WI38 (cell line): Measurements from ENCODE around the gene DHX34.
"Not testable (repeated sequence)": the region's sequence is repeated elsewhere in the genome, so short reads cannot be mapped to it uniquely, and the experiment has no call there.

Experiments used
- H3K4me3 ChIP-seq: 2 replicates; pipeline ENCODE4 v1.5.1; 2011; ENCODE audit warnings: low read depth, mild to moderate bottlenecking, control low read depth, low read length
- CTCF ChIP-seq: IDR thresholded peaks from 2 replicates; pipeline ENCODE4 v1.5.1; 2012; ENCODE audit warnings: low read depth, mild to moderate bottlenecking, control low read depth, low read length

Gene DHX34

GRCh38 chr19:47377801-47378200, 28.7 kb downstream of the DHX34 start:
- H3K4me3 ChIP-seq, result no peak overlapping the region
- no peak for TF ChIP-seq CTCF

- TF ChIP-seq CTCF, result no peak
- H3K4me3 ChIP-seq, result no peak overlapping the region
These were observed 29.1 kb downstream of the DHX34 start for GRCh38 chr19:47378246-47378645.

DNA sequence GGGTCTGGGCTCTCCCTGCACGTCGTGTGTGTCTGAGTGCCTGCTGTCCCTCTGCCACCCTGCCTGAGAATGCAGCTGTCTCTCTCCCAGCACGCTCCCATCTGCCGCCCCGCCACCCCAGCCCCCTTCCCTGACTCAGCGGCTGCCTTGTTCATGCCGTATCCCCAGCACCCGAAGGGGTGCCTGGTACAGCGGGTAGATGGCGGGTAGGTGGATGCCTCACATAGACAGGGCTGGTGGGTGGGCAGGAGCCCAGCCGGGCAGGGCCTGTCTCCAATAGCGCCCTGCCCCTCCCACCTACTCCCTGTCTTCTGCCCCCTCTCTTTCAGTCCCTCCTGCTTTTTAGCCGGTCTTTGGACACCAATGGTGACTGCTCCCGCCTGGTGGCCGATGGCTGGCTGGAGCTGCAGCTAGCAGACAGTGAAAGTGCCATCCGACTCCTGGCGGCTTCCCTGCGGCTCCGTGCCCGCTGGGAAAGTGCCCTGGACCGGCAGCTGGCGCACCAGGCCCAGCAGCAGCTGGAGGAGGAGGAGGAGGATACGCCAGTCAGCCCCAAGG, 30.3 kb downstream of the DHX34 start:
- TF ChIP-seq CTCF, result no peak
- no peak overlapping the region for H3K4me3 ChIP-seq

GRCh38 chr19:47380559-47380958, 31.4 kb downstream of the DHX34 start:
- TF ChIP-seq CTCF, result no peak
- H3K4me3 ChIP-seq, result no peak overlapping the region

DNA sequence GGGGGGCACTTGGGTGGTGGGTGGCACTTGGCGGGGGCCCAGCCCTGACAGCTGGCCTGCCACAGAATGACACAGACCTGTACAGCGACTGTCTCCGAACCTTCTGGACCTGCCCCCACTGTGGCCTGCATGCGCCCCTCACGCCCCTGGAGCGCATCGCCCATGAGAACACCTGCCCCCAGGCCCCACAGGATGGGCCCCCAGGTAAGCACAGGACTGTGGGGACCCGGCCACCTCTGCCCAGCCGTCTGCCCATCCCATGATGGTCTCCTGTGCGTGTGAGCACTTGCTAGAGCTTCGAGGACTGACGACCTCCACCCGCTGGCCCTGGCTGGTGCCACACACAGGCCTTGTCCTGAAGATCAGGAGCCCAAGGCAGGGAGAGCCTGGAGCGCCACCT, 32.0 kb downstream of the DHX34 start:
- no peak overlapping the region for H3K4me3 ChIP-seq
- no peak for TF ChIP-seq CTCF

DNA sequence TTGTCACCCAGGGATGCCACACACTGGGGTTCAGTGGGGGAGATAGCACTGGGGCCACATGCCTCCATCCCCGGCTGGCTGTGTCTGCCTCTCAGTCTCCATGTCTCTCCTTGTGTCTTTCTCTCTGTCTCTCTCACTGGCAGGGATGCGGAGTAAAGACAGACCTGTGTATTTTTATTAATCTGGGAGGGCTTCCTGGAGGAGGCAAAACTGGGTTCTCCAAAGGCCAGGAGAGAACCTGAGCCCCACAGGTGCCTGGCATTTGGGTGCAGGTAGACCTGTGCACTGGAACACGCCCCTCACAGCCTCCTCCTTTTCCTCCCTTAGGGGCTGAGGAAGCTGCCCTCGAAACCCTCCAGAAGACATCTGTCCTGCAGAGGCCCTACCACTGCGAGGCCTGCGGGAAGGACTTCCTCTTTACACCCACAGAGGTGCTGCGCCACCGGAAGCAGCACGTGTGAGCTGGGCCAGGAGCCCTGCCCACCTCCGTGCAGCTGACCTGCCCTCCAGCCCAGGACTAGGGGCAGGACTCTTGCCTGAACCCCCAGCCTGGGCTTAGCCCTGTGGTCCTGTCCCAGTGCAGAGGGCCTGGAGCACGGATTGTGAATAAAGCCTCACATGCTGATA, 32.7 kb downstream of the DHX34 start:
- no peak for TF ChIP-seq CTCF

DNA sequence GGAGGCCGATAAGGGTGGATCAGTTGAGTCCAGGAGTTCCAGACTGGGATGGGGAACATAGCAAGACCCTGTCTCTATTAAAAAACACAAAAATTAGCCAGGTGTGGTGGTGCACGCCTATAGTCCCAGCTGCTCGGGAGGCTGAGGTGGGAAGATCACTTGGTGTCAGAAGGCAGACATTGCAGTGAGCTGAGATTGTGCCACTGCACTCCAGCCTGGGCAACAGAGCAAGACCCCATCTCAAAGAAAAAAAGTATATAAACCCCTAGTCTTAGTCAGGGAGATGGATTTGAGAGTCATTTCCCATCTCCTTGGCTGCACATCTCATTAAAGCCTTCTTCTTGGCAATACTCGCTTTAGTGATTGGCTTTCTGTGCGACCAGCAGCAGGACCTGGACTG, 34.8 kb downstream of the DHX34 start:
- not testable (repeated sequence) for H3K4me3 ChIP-seq

More for the DNA sequence above, 32.7 kb downstream of the DHX34 start:
- H3K4me3 ChIP-seq, result no peak overlapping the region

GRCh38 chr19:47384533-47384932, 35.4 kb downstream of the DHX34 start:
- H3K4me3 ChIP-seq, result not testable (repeated sequence)

- not testable (repeated sequence) for H3K4me3 ChIP-seq
These were observed 37.5 kb downstream of the DHX34 start for GRCh38 chr19:47386582-47386981.

GRCh38 chr19:47387623-47388022, 38.5 kb downstream of the DHX34 start:
- not testable (repeated sequence) for H3K4me3 ChIP-seq

GRCh38 chr19:47388721-47389120, 39.6 kb downstream of the DHX34 start:
- not testable (repeated sequence) for H3K4me3 ChIP-seq
